NCI-H510A (cell line): ENCODE results near the gene ARPIN.
"Not testable (repeated sequence)": the region's sequence is repeated elsewhere in the genome, so short reads cannot be mapped to it uniquely, and the experiment has no call there.

Experiments
- DNase-seq: peaks from one replicate; lab custom pipeline; 2025; lab: John Stamatoyannopoulos, UW

Gene ARPIN

DNA sequence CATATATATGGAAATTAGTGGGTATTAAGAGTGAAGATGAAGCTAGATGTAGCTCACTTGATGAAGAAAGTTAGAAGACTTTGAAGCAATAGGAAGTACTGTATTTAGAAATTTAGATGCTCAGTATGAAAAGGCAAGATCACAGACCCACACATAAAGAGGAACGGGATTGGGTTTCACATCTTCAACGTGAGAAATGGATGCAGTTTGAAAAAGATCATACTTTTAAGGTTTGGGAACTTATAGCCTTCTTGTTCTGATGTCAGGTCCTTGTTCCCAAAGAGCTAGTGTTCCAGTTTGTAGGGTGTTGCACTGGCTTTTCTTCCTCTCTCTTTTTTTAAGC, 35.7 kb downstream of the ARPIN start:
- no peak for DNase-seq

DNA sequence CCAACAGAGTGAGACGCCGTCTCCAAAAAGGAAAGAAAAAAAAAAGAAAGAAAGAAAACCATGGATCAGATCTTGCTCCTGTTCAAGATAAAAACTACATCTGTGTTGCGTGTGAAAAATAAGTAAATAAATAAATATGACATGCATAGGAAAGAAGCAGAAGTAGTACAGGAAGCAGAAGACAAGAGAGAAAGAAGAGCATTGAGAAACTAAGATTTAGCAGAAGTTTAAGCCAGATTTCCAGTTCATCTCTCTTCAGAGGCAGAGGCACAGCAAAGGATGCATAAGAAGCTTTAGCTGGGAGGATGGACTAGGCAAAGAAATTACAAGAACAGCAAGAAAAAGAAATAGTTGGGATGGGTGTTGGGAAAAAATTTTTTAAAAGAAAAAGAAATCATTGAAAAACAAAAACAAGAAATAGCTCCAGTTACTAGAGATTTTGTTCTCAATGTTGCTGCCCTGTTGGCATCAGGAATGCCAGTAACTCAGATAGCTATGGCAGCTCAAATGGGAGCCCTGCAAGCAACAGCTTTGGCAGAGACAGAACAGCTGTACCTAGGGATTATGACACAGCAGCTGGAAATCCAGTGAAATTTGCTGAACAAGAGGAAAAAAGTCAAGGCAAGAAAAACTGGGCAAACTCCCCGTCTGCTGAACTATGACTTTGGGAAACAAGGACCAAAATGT, 36.2 kb downstream of the ARPIN start:
- no peak for DNase-seq

DNA sequence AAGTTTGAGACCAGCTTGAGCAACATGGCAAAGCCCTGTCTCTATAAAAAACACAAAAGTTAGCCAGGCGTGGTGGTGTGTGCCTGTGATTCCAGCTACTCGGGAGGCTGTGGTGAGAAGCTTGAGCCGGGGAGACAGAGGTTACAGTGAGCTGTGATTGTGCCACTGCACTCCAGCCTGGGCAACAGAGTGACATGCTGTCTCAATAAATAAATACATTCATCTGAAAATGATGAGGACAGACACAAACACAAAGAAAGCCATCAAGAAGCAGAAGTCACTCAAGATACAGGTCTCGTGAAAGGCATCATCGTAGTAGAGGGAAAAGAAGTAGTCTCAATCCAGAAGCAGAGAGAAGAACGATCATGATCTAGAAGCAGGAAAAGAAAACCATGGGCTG, 37.0 kb downstream of the ARPIN start:
- no peak for DNase-seq

DNA sequence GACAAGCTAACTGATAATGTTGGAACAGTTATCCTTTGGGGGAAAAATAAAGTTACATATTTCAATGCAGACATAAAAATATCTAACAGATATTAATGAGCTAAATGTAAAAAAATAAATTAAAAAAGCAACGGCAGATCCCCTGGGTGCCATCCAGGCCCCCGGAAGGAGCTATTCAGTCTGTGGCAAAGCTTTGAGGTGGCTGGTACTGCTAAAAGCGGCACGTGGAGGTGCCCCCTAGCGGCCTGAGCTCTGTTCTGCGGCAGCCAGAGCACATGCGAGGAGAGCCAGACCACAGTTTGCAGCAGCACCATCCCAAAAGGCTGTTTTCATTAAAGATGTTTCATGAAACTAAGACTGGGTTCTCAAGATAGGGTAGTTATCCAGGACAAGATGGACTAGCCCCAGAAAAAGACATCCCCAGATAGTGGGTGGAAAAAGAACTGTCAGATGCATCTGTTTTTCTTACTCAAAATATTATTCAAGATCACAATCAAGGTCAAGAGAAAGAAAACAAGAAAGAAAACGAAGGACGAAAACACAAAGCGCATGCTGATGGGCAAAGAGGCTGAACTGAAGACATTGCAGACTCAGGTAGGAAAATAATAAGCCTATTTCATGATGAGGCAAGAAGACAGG, 37.7 kb downstream of the ARPIN start:
- peak; percentile 30 for DNase-seq

DNA sequence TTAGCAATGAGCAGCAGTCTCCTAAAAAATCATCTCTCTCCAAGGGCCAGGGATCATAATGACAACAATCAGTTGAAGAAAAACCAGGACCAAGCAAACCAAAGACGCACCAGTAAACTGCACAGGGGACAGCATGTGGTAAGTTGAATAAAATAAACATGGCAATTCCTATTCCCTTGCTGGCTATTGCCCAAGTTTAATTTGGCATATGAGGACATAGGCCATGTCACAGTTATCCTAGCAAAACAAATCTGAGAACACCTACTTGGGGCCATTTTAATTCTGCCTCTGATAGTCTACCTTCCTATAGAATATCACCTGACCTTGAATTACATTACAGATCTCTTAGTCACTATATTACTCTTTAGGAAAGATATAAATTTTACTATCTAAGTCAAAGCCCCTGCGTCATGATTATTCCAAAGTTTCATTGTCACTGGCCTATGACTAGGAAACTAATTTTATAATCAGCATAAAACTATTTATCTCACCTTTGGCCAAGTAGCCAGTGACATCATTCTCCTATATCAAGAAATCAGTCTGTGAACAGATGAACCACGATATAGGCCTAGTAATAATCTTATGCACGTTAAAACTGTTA, 42.0 kb downstream of the ARPIN start:
- no peak for DNase-seq

DNA sequence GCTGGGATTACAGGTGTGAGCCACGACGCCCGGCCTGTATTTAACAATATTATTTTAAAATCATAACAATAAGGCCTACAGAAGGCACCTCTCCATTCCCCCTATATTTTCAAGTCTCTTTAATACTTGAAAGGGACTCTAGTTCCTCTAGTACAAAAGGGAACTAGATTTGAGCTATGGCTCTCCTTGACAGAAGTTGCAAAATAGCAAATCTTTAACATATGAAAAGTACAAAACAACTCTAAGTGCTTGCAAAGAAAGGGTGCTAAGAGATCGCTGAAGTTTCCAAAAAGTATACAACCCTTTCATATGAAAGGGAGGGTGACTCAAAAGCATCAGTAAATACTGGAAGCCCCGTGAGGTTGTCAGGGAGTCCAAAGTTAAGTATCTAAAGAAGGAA, 42.7 kb downstream of the ARPIN start:
- DNase-seq: no peak

DNA sequence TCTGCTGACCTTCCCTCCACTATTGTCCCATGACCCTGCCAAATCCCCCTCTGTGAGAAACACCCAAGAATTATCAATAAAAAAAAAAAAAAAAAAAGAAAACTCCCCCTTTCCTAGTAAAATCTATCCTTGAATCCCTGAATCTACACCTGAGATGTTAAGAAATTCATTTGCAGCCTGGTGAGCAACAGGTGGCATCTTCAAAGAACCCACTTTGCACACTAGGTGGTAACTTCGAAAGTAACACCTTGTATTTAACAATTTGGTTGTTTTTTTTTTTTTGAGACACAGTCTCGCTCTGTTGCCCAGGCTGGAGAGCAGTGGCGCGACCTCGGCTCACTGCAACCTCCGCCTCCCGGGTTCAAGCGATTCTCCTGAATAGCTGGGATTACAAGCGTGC, 43.3 kb downstream of the ARPIN start:
- DNase-seq: not testable (repeated sequence)

DNA sequence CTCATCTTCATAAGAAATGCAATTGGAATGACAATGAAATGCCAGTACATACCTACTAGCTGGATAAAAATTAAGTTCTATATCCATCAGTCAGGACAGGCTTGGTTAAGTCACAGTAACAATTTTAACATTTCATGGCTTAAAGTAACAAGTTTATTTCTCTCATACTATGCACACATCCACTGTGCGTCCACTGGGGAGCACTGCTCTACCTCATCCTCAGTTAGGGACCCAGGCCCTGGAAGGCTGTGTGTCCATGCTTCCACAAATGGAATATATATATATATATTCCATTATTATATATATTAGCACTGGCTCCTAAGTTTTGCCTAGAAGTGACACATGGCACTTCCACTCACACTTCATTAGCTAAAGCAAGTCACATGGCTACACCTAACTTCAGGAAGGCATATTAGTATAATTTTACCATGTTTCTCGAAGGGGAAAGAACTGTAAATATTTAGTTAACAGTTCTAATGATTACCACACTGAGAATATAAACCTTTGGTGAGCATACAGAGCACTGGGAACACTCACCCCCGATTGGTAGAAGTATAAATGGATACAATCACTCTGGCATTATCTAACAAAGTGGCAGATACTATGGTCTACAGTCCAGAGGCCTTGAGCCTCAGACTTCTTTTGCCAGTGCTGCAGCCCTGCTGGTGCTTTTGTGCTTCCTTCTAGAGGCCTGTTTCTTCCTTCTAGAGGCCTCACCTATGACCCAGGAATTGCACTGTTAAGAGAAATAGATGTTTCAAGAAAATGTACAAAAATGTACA, 47.6 kb downstream of the ARPIN start:
- DNase-seq: no peak

DNA sequence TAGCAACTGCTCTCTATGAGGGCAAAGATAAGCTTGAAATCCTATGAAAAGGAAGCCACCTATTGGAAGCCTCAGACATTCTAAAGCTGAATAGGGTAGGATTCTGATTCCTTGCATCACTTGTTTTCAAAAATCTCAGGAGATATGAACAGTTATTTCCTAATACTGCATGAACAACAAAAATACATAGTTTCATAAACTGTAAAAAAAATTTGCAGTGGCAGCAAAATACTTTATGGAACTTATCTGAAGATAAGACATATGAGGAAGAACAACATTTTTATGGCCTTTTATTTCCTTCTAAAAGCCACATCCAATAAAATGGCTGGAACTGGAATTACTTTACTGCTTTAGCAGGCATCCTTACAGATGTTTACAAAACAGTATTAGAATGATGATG, 48.8 kb downstream of the ARPIN start:
- DNase-seq: no peak

DNA sequence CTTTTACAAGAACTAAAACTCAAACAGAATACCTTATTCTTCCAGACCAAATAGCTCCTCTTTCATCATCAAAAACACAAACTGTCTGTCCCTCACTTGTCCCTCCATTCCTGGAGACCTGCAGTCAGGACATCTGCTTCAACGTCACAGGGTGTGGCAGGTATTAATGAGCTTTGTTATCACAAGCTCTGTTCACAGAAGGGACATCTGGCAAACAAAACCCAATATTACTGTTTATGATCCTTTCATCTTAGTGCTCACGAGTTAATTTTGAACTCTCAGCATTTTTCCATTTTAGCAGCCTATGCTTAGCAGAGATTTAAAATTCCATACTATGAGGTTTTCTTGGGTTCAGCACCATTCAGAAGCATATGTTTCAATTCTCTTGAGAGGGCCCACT, 51.9 kb downstream of the ARPIN start:
- DNase-seq: no peak

DNA sequence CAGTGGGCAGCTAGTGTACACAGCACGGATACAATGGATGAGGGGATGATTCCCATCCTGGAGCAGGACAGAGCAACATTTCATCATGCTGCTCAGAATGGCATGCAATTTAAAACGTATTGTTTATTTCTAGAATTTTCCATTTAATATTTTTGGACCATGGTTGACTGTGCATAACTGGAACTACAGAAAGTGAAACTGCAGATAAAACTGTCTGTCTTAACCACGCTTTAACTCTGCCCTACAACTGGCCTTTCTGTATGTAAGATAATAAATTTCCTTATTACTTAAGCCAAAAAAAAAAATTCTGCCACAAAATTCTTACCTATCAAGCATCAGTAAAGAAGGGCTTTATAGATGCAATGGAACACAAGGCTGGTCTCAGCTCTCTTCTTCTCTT, 52.3 kb downstream of the ARPIN start:
- DNase-seq: no peak

DNA sequence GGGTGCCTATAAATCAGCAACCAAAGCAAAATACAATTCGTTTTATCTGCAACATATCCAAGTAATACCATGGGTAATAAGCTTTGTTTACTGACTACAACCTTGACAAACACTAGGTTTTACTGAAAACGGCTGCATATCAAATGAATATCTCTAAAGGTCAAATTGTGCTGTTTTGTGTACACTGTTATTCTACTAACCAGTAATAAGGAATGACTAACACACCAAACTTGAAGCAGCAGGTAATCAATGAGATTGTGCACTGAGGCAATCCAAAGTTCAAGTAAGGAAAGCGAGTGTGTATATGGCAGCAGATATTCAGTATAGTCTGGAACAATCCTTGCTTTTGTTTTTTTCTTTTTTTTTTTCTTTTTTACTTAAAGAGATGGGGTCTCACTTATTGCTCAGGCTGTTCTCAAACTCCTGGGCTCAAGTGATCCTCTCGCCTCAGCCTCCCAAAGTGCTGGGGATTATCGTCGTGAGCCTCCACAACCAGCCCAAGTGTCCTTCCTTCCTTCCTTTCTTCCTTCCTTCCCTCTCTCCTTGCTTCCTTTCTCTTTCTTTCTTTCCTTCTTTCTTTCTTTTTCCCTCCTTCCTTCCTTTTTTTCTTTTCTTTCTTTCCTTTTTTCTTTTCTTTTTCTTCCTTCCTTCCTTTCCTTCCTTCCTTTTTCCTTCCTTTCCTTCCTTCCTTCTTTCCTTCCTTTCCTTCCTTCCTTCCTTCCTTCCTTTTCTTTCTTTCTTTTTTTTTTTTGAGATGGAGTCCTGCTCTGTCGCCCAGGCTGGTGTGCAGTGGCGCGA, 53.9 kb downstream of the ARPIN start:
- no peak for DNase-seq

DNA sequence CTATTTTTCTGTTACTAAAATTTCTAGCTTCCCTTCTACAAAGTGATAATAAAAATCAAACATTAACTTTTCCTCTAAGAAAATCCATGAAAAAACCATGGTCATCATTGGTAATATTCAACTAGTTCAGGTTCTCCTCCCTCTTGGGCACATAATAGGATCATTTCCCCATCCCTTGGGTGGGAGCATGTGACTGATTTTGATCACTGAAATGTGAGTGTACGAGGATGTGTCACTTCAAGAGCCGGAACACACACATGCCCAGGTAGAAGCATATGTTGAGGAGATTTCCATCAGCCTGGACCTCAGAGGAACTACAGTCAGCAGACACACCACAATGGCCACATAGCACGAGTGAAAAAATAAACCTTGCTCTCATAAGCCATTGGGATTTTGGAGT, 55.1 kb downstream of the ARPIN start:
- DNase-seq: no peak

DNA sequence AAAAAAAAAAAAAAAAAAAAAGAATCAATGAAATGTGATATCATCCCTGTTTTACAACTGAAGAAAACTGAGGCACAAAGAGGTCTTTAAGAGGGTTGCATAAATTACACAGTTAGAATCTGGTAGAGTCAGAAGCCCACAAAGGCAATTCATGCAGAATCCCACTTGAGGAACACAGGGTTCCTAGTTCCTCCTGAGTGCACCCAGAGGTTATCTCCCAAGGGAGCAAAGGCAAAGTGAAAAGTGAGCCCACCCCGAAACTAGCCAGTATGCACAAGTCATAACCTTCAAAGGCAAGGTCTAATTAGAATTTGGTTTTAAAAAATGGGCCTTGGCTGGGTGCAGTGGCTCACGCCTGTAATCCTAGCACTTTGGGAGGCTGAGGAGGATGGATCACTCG, 56.8 kb downstream of the ARPIN start:
- DNase-seq: no peak

DNA sequence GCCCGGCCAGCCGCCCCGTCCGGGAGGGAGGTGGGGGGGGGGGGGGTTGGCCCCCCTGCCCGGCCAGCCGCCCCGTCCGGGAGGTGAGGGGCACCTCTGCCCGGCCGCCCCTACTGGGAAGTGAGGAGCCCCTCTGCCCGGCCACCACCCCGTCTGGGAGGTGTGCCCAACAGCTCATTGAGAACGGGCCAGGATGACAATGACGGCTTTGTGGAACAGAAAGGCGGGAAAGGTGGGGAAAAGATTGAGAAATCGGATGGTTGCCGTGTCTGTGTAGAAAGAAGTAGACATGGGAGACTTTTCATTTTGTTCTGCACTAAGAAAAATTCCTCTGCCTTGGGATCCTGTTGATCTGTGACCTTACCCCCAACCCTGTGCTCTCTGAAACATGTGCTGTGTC, 57.9 kb downstream of the ARPIN start:
- DNase-seq: not testable (repeated sequence)

DNA sequence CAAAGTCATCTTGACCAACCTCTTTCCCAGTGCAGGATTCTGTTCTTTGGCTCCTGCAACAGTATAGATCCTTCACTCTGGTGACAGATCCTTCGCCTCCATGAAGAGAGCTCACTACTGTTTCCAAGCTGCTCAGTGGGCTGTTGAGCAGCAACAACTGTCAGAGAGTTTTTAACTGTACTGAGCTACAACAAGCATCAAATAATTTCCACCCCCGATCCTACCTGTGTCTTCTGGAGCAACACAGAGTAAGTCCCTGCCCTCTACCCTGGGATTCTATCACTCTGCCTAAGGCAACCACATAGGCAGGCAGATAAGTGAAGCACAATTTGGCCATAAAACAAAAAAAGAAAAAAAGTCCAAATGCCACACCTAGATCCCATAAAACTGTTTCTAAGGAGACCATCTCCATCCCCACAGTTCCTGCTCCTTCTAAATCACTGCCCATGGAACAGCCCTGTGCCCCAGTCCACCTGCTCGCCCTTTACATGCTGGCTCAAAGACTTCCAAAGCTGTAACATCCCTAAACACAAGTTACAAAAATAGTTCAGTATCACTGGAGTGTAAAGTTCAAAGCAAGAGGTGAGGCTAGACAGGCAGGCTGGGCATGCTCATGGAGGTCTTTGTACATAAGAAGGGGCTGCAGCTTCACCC, 60.3 kb downstream of the ARPIN start:
- no peak for DNase-seq

DNA sequence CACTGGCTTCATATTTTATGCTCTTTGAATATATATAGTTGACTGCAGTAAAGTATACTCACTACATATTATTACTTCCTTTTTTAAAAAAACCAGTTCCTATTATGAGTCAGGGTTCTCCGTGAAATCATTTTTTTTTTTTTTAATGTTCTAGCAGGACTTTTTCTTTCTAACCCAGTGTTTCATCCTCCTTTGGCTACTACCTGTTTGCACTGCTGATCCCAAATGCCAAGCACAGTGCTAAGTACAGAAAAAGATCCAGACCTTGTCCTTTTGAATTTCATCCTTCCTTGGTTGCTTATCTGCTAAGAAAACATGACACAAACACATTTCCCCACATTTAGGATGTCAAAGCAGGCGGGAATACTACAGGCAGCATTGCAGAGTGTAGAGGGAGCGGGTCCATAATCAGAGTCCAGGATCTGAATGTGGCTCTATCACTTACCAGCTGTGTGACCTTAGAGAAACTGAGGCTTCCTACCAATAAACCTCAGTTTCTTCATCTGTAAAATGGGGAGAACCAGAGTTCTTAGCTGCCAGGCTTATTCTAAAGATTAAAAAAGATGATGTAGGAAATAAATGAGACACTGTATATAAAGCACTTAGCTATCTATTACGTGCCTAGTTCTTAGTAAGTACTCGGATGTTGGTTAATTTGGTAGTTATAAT, 60.9 kb downstream of the ARPIN start:
- DNase-seq: no peak

DNA sequence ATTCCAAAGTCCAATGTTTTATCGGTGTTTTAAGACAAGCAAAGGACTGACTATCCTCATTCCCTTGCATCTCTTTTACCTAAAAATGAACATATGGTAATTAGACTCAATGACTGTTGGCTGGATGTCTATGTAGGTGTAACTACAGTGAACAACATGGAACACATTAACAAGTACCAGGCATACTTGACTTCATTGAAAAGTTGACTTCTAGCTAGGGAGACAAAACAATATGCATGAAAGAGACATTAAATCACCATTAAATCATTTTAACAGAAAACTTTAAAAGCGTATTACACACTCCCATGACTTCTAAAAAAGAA, 63.8 kb downstream of the ARPIN start:
- no peak for DNase-seq

DNA sequence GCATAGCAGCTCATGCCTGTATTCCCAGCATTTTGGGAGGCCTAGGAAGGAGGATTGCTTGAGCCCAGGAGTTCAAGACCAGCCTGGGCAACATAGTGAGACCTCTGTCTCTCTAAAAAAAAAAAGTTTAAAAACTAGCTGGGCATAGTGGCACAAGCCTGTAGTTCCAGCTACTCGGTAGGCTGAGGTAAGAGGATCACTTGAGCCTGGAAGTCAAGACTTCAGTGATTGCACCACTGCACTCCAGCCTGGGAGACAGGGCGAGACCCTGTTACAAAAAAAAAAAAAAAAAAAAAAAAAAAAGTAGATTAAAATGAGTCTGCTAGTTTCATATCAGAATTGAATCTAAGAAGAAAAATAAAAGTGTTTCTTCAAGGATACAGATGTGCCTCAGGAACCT, 65.7 kb downstream of the ARPIN start:
- no peak for DNase-seq

DNA sequence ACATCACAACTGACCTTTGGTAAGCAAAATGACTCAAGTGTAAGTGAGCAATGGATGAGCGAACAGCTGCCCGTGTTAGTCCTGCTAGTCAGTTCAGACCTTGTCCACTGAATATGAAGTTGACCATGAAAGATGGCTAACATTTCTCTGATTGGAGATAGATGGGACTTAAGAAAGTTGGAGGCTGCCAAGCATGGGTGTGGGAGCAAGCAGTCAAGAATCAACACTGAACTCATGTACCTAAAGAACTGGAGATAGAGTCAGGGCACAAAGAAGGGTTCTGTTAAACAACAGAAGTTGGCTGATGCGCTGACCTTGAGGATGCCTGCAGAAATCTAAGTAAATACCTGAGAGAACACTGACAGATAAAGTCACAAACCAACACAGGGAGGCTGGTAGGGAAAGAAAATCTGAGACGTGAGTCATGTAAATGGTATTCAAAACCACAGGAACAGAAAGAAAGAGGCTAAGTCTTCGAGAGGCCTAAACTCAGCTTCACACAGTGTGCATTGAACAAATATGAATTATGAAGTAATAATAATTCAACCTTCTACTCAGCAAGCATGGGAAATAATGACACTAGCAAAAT, 67.4 kb downstream of the ARPIN start:
- DNase-seq: no peak
